ENCODE measurements around the gene CDK12.

CDK12 gene

DNA sequence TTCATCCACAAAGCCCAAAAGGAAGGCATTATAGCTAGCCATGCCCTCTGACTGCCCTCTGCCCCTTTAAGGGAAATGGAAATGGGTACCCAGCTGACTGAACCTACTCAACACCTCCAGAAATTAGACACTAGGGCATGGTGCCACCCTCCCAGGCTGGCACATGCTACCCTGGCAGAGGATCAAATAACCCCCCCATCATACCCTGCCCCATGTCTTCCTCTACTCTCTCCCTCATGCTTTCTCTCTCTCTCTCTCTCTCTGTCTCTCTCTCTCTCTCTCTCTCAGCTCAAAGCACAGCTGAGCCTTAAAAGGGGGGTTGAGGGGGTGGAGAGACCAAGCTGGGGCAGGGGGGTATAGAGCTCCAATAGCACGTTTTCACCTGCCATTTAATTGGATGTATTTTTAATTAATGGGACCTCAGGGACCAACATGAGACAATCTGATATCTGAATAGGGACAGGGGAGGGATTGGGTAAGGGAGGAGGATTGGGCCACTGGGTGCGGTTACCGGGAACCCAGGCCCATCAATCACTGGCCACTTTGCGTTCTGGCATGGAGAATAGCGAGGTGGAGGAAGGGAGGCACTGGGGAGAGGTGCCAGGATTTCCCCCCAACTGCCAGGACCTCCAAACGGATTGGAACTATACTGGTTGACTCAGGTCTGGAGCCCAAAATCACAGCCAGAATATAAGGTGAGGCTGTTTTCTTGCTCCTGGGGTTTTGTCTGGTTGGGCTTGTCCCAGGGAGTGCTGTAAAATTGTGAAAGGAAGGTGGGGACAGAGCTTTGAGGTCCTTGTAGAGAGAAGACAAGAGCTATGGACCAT, 88.7 kb downstream of the CDK12 start:
- DNase-seq = no peak

GRCh38 chr17:39551879-39552278, 90.6 kb downstream of the CDK12 start:
- no peak for DNase-seq

DNA sequence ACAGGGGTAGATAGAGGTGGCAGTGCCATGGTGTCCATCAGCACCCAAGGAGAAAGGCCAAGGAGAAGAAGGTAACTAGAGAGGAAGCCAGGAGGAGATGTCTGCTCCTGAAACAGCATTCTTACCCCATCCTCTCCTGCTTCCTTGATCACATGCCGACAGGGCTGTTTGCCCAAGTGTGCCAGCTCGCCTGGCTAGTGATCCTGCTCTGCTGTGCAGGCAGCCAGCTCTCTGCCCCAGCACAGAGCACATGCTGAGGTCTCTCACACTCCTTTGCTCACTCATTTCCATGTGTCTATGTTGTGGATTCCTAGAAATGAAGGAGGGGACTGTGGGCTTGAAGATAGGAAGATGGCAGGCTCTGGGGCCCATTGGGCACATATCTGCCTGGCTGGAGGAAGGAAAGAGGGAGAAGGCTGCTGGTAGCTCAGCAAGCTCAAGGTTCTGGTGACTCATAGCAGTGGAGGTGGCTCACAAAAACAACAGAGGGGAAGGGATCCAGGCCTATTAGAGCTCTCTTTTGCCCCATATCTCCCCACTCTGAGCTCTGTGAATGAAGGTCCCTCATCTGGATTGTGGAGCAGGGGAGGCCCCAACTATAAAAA, 92.2 kb downstream of the CDK12 start:
- DNase-seq = no peak

GRCh38 chr17:39555368-39555767, 94.1 kb downstream of the CDK12 start:
- DNase-seq = no peak

- no peak for DNase-seq
Measured at GRCh38 chr17:39556423-39556822, 95.1 kb downstream of the CDK12 start.

DNA sequence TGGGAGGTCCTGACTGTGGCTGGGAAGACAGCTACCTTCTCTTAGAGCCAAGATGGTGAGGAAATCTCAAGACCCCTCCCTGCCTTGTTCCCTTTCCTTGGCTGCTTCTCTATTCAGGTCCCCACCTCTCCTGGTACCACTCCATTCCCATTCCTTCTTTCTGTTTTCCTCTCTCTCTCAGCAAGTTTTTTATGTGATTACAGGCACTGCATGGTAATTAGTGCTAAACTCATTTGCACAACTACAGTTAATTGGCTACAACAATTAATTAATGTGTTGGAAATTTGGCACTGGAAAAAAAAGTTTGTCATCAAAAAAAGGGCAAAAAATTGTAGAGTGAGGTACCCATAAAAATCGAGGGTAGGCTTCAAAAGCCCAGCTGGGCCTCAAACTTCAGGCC, 101.1 kb downstream of the CDK12 start:
- no peak for DNase-seq

- DNase-seq = no peak
Measured at GRCh38 chr17:39562976-39563375, 101.7 kb downstream of the CDK12 start.

GRCh38 chr17:39563476-39563875, 102.2 kb downstream of the CDK12 start:
- DNase-seq = no peak

GRCh38 chr17:39564211-39564848, 103.0 kb downstream of the CDK12 start:
- no peak for DNase-seq

DNA sequence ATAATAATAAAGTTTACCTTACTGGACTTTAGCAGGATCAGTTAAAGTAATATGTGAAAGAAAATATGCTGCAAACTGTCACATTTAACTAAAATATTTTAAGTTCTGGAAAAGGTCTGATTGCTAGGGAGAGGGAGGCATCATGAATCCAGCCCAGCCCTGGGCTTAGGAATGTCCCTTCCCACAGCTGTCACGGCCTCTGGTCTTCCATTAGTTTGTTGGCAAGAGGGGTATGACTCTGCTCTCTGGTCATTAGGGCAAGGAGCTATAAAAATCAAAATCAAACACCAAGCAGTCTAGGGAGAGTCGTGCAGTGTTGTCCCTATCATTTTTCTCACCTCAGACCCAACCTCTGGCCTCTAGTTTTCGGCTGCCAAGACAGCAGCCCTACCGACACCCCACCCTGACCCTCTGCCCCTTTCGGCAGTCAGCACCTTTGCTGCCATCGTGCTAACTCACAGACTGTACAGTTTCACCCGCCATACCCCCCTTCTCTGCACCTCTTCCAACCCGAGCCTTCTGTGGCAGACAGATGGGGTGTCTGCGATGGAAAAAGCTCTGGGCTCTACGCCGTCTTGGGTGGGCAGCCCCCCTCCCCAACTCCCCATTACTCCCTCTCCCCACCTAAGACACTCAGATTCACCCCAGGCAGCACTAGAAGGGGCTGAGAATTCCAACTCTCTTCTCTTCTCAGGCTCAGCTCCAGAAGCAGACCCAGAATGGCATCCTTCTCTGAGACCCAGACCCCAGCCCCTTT, 105.0 kb downstream of the CDK12 start:
- no peak for DNase-seq

GRCh38 chr17:39568702-39569101, 107.4 kb downstream of the CDK12 start:
- DNase-seq = no peak

GRCh38 chr17:39569126-39569525, 107.8 kb downstream of the CDK12 start:
- no peak for DNase-seq

- no peak for DNase-seq
Measured at GRCh38 chr17:39572121-39572520, 110.8 kb downstream of the CDK12 start.

DNA sequence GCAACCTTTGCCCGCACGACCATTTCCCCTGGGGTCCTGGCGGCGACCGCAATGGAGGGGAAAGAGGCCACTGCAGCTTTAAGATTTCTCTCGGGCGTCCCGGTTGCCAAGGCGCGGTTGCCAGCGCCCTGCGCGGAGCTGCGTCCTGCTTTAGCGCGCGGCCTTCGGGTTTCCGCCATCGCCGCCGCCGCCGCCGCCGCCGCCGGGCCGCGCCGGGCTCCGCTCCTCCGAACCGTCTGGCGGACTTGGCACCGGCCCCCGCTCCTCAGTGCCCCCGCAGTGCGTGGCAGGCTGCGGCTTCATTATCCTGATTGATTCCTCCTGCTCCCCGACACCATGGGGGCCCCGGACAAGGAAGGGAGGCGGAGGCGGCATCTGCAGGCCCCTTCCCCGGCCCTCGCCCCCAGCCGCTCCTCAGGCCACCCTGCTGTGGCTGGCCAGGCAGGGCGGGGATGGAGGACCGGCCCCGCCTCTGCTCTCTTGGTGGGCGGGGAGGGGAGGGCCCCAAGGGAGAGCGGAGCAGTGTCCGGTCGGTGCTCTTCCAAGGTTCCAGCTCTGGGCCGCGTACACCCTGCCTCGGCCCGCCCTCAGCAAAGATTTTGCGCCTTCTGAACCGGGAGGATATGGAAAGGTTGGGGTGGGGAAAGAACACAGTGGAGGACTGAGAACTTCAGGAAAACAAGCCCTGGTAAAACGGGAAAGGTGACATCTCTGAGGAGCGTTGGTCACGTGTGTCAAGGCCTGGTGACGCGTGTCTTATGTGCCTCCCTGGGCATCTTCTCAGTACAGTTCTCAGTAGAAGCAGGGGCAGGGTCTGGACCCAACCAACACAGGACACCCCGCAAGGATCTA, 112.4 kb downstream of the CDK12 start:
- peak in 1 of 5 donors; percentile 33 for DNase-seq

DNA sequence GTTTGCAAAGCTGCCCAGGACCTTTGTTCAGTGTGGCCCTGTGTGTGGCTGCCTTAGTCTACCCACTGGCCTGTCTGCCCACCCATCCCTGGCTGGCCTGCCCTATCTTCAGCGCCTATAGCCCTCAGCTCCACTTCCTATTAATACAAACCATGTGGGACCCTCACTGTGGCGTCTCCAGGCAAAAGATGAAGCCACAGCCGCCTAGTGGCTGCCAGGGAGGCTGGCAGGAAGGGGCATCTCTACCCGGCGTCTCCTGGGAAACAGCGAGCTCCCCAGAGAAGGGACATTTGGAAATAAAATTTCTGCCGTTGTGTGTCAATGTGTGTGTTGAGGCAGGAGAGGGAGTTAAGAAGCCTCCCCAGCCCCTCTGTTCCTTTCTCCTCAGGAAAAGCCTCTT, 114.9 kb downstream of the CDK12 start:
- DNase-seq = no peak

- DNase-seq = no peak
Measured at GRCh38 chr17:39578272-39578671, 117.0 kb downstream of the CDK12 start.

DNA sequence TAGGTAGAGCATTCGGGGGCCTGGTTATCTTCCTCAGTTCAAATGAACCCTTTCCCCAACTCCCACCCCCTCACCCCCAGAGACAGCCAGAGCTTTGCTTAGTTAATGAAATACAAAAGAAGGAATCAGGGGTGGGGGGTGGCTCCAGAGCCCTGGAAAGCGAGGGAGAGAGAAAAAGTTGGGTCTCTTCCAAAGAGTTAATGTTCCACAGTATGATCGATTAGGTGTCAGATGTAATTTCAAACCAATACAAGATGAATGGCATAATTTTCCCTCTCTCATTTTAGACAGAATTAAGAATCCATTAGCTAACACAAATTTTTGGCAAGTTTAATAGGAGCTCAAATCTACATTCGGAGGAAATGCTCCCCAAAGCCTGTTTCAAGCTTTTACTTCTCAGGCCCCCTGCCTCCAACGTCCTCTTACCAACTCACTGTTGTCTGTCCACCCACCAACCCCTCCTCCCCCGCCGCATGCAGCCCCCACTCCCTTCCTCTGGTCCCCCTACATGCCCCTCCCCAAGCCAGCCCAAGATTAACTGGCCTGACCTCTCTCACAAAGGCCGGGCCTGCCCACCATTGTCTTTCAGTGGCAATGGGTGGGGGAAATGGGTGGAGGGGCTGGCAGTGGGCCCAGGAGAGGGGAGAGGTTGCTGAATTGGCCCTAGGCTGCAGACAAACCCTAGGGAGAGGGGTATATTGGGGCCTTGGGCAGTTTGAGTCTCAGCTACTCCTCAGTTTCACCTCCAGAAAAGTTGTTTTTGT, 118.2 kb downstream of the CDK12 start:
- no peak for DNase-seq

DNA sequence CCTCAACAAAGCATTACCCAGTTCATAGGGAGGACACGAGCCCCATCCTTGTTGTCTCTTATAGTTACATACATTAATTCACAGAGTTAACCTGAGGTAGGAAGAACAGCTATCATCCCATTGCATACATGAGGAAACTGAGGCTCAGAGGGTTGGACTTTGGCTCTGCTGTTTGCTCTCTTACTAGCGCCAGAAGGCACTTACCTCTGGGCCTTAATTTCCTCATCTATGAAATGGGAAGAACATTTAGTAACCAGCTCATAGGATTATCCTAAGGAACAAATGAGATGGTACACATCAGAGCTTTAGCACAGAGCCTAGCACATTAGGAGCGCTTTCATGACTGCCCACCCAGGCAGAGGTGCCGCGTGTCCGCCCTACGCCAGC, 118.8 kb downstream of the CDK12 start:
- no peak for DNase-seq

DNA sequence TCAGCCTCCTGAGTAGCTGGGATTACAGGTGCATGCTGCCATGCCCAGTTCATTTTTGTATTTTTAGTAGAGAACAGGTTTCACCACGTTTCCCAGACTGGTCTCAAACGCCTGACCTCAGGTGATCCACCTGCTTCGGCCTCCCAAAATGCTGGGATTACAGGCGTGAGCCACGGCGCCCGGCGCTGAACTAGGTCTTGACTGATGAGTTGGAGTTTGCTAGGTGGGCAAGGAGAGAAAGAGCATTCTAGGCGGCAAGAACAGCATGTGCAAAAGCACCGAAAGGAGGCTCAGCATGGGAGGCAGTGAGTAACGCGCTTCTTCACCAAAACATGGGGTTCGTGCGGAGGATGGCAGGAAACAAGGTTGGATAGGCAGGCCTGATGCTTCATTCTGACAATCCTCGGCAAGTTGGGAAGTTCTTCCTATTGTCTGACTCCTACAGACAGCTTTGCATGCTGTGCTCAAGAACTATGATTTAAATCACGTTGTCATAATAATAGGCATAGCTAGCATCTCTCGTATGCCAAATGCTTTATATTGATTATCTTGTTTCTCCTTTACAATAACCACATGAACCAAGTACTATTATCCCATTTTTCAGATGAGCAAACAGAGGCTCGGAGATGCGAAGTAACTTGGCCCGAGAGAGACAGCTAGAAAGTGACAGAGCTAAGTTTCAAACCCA, 119.9 kb downstream of the CDK12 start:
- DNase-seq = no peak

- no peak for DNase-seq
Measured at GRCh38 chr17:39581759-39582085, 120.4 kb downstream of the CDK12 start.

- DNase-seq = no peak
Measured at GRCh38 chr17:39582658-39583057, 121.4 kb downstream of the CDK12 start.
